HG03135 (cell line): ENCODE measurements around the gene TMOD4.

Experiments used
- ATAC-seq: cut with Tn5 transposase; IDR thresholded peaks from one replicate; pipeline ENCODE4 v1.9.1; 2021; ENCODE audit warnings: mild to moderate bottlenecking, moderate library complexity; ENCODE audit not compliant: unreplicated experiment

Gene TMOD4

DNA sequence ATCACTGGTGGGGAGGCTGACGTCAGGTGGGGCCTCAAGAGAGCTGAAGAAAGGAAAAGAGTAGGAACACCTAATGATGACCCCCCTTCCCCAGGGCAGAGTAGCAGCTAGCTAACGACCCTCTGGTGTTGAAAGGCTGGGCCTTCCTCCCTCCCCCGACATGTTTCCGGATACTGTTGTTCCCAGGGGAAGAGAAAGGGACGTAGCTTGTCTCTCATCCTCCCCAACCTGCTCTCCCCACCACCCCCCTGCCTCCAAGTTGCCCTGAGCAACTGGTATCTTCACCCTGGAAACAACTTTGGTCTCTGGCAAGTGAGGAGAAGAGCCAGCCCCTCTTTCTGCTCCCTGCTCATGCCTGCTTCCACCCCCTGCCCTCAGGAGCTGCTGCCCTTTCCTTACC, 31.8 kb downstream of the TMOD4 start:
- no peak for ATAC-seq

DNA sequence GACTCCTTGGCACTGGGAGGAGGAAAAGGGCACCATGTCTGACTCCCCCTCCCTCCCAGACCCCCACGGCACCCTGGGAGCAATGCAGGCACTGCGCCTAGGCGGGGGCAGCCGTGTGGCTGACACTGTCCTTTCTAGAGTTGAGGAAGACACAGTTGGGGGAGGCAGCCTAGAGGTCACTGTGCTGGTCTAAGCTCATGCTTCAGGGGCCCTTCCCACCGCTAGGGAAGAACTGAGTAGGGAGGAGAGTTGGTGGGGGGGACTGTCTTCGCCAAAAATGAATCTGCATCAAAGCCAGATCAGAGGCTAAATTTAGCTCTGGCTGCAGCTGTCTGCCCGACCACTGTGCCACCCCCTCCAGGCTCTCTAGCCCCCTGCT, 32.7 kb downstream of the TMOD4 start:
- ATAC-seq = no peak

GRCh38 chr1:151142411-151143056, 33.2 kb downstream of the TMOD4 start:
- ATAC-seq = no peak

DNA sequence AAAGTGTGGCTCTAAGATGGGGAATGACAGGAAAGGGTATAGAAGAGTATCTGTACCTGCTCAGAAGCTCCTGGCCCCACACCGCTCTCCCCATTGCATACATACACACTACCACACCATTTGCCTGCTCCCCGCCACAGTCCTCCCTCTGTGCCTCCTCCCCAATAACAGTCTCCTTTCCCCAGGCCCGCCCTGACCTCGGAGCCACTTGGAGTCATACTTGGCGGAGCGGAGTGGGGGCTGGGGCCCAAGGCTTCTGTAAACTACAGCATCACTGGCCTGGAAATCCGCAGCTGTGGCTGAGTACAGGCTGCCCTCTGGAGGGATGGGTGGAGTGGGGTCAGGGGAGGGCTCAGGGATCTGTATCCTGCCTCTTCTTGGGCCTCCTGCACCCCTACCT, 38.0 kb downstream of the TMOD4 start:
- no peak for ATAC-seq

DNA sequence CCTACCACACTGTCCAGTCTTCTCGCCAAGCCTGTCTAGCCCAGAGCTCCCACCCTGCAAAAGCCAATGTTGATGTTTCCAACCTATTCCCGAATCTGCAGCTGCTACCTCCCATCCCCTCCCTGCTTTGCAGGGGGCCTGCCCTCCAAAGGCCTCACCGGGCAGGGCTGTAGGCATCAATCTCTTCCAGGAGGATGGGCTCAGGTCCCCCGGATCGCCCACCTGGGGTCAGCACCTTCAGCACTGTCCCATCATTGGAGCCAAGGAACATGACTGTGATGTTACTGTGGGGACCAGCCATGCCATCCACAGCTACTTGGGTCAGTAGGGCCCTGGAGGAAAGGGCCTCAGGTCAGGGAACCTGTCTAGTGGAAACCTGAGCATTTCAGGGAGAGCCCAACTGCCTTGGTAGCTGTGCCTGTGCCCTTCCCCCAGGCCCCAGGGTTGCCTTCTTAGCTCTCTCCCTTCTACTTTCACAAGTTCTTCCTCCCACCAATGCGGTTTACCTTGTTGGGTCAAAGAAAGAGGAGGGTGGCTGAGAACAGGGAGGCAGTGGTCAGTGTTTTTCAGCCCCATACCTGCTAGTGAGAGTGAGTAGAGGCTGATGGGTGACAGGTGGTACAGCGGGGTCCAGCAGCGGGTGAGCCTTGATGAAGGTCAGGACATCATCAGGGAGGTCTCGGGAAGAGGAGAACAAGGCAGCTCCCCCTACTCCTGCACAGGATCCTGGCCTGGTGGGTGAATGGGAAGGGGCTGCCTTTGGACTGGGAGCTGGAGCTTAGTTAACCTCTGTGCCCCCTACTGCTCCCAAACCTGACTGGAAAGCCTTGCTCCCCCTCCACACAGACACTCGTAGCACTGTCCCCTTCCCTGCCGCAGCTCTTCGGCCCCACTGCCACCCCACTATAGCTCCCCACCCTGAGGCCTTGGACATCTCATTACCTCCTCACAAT, 40.1 kb downstream of the TMOD4 start:
- ATAC-seq = no peak

DNA sequence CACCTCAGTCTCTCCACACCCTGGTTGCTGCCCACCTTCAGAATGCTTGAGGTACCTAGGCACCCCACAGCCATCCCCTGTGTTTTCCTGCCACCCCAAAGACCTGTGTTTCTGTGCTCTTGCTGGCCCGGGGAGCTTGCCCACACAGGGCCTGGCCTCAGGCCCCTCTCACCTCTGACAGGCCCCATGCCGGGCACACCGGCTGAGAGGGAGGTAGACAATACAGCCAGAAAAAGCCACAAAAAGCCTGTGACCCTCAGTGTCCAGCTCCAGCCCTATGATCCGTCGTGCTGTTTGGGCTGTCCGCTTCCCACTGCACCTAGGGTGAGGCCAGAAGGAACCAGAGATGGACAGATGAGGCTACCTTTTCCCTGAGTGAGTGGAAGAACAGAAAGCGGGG, 40.8 kb downstream of the TMOD4 start:
- no peak for ATAC-seq

DNA sequence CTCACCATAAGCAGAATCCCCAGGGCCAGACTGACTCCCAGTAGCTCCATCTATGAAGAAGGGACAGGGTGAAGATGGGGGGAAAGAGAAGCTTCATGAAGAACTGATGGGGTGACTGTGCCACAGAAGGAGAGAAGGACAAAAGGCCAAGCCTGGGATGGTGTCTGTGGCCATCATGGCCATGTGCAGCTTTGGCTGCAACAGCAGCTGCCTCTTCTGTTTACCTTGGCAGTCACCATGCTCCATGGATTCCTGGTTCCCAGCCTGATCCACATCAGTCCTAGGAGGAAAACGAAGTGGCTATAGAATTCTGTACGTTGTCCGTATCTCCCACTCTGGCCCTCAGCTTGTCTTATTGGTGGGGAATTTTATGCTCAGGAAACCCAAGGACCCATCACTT, 41.4 kb downstream of the TMOD4 start:
- no peak for ATAC-seq

GRCh38 chr1:151133018-151133806, 42.6 kb downstream of the TMOD4 start:
- no peak for ATAC-seq

DNA sequence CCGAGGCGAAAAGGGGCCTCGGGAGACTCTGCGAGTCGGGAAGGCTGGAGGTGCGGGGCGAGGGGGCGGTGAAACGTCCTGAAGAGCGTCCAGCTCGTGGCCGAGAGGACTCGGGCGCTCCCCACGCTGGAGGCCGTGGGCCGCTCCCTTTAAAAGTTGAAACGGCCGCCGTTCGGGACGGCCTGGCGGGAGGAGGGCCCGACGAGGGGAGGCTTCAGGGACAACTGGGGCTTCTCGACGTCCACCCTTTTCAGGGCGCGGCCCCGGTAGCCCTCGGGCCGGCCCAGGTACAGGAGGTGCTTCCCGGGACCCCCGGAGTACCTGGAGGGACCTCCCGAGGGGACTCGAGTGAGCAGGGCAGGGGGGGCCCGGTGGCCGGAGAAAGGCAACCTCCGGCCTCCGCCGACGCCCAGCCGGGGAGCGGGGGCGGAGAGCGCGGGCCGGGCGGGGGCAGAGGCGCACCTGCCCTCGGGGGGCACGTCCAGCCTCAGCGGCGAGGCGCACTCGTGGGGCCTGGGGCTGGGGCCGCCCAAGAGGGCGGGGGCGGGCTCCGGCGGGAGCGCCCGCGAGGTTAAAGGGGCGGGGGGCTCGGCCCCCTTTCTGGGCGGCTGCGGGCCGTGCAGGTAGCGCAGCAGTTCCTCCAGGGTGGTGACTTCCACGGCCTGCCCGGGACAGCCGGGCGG, 43.3 kb downstream of the TMOD4 start:
- ATAC-seq = no peak

DNA sequence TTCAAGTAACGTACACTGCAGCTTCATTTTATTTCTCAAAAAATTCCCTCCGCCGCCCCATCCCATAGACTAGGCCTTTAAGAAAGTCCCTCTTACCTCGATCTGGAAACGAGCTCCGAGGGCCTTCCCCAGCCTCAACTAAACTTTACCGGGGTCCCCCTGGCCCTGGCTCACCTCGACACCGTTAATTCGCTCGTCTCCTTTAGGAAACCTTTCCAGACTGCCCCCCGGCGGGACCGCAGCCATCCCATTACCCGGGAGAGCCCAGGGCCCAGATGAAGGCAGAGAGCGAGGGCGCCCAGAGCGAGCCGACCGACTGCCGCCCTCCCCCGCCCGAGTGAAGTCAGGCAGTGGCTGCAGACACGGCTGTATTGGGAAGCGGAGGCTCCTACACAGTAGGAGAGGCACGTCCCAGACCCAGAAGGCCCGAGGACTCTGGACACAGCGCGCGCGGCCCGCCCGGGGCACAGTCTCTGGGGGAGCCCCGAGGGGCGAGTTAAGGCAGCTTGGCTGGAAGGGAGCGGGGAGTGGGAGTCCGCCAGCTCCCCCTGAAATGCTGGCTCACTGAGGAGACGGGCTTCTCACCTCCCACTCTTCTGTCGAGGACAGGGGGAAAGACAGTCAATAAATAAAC, 44.0 kb downstream of the TMOD4 start:
- no peak for ATAC-seq

- ATAC-seq = peak; percentile 79
Measured at GRCh38 chr1:151130987-151131586, 44.7 kb downstream of the TMOD4 start.

DNA sequence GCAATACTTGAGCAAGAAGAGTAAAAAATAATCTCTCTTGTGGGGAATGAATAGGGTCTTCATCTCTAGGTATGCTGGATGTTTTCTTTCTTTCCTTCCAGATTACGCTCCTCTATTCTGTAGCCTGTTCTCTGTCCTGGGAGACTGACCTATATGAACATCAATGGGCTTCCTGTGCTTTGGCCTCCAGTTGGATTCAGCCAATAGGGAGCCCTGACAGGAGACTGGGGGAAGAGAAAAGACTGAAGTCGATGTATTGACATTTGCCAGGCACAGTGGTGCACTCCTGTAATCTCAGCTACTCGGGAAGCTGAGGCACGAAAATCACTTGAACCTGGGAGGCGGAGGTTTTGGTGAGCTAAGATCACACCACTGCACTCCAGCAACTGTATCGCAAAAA, 47.0 kb downstream of the TMOD4 start:
- ATAC-seq = no peak

- no peak for ATAC-seq
Measured at GRCh38 chr1:151124763-151125403, 50.9 kb downstream of the TMOD4 start.
